SU-DHL-6 (cell line): Measurements from ENCODE around the gene ZCCHC7.
A peak's percentile ranks its signal among the peaks of the same experiment; 100 is the strongest.

Experiments used
- H2AFZ ChIP-seq: fragments of 200-600 bp; sonication (generic); 2 replicates; pipeline ENCODE4 v1.6.1; 2014; ENCODE audit warnings: low read depth, mild to moderate bottlenecking, moderate library complexity, mixed read lengths, antibody characterized with exemption, low read length; ENCODE audit not compliant: severe bottlenecking
- H3F3A ChIP-seq: fragments of 200-600 bp; shearing (Covaris generic); 2 replicates; pipeline ENCODE4 v1.6.0; 2016; ENCODE audit warnings: antibody characterized with exemption, mild to moderate bottlenecking; ENCODE audit not compliant: insufficient read depth
- H3K27ac ChIP-seq: fragments of 200-600 bp; sonication (generic); 2 replicates; pipeline ENCODE4 v1.5.1; 2016; ENCODE audit warnings: low read depth, mild to moderate bottlenecking, low read length, moderate library complexity, mixed read lengths
- H3K27me3 ChIP-seq: fragments of 200-600 bp; sonication (generic), shearing (Covaris generic); 2 replicates; pipeline ENCODE4 v1.6.0; 2014; ENCODE audit warnings: mild to moderate bottlenecking, low read length
- H3K36me3 ChIP-seq: fragments of 200-600 bp; sonication (generic); 2 replicates; pipeline ENCODE4 v1.6.1; 2014; ENCODE audit warnings: mild to moderate bottlenecking, low read length, mixed read lengths
- H3K4me2 ChIP-seq: fragments of 300-600, 200-600 bp; shearing (Covaris generic), sonication (generic); 2 replicates; pipeline ENCODE4 v1.6.0; 2014; ENCODE audit warnings: low read length, low read depth, mild to moderate bottlenecking; ENCODE audit not compliant: poor library complexity, severe bottlenecking
- H3K4me3 ChIP-seq: fragments of 200-600 bp; sonication (generic); 2 replicates; pipeline ENCODE4 v1.5.1; 2014; ENCODE audit warnings: antibody characterized with exemption, low read length, mild to moderate bottlenecking, mixed read lengths; ENCODE audit not compliant: insufficient read depth, poor library complexity, severe bottlenecking
- H3K79me2 ChIP-seq: fragments of 200-600 bp; sonication (generic); 2 replicates; pipeline ENCODE4 v1.6.1; 2014; ENCODE audit warnings: mild to moderate bottlenecking, low read length, moderate library complexity; ENCODE audit not compliant: insufficient read depth
- H3K9ac ChIP-seq: fragments of 200-600 bp; sonication (generic); 2 replicates; pipeline ENCODE4 v1.7.0; 2014; ENCODE audit warnings: mild to moderate bottlenecking, low read length
- H3K9me2 ChIP-seq: fragments of 200-600 bp; sonication (generic); replicated peaks from 2 replicates; pipeline ENCODE4 v1.6.1; 2014; ENCODE audit warnings: low read length; ENCODE audit not compliant: insufficient read depth
- H3K9me3 ChIP-seq: fragments of 200-600 bp; sonication (generic); 2 replicates; pipeline ENCODE4 v1.6.1; 2014; ENCODE audit warnings: low read length, mixed read lengths; ENCODE audit not compliant: insufficient read depth
- H4K20me1 ChIP-seq: fragments of 200-600 bp; sonication (generic); 2 replicates; pipeline ENCODE4 v1.6.1; 2014; ENCODE audit warnings: low read depth, mild to moderate bottlenecking, antibody characterized with exemption, low read length, moderate library complexity, mixed read lengths
- EZH2phosphoT487 ChIP-seq: fragments of 200-600 bp; sonication (generic), shearing (Covaris generic); conservative IDR thresholded peaks from 2 replicates; pipeline ENCODE4 v1.6.1; 2018; ENCODE audit warnings: mild to moderate bottlenecking, antibody characterized with exemption, low read length, moderate library complexity, mixed read lengths
- TF ChIP-seq, protein P1 (sequence below): fragments of 200-600 bp; sonication (generic); IDR thresholded peaks from one replicate; pipeline ENCODE4 v1.5.1; 2017; ENCODE audit warnings: antibody characterized with exemption, mild to moderate bottlenecking, low read length, moderate library complexity; ENCODE audit not compliant: insufficient read depth, poor library complexity, severe bottlenecking

Gene ZCCHC7

DNA sequence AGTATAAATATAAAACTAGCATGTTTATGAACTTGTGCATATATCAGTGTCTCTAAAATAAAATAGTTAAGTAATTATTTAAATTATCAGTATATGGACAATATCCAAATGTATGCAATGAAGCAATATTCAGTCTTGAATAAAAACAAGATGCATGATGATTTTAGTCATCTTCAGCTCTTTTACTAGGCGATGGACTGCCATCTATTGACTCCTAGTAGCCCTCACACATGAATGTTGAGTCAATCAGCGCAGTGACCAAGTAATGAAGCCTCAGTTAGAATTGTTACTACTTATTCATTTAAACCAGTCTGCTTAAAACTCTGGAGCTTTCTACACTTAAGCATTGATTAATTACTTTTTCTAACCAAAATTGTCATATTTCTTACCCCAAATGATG lies 209.2 kb downstream of the ZCCHC7 start:
- Histone ChIP-seq H3K9me2 (no peaks in the 10 kb centered on the region), H3K4me2 (peak overlapping the region; percentile 65), H3K27ac (peak overlapping the region; percentile 93), H2AFZ (no peak overlapping the region), H4K20me1 (no peaks in the 10 kb centered on the region), H3F3A (peaks cover 98% of the 10 kb centered on the region), H3K9ac (peak overlapping the region; percentile 34), H3K36me3 (peaks cover 28% of the 10 kb centered on the region), H3K4me3 (peak overlapping the region; percentile 0), H3K27me3 (no peaks in the 10 kb centered on the region), H3K9me3 (no peaks in the 10 kb centered on the region), H3K79me2 (peaks cover 91% of the 10 kb centered on the region)
- TF ChIP-seq, protein P1, sequence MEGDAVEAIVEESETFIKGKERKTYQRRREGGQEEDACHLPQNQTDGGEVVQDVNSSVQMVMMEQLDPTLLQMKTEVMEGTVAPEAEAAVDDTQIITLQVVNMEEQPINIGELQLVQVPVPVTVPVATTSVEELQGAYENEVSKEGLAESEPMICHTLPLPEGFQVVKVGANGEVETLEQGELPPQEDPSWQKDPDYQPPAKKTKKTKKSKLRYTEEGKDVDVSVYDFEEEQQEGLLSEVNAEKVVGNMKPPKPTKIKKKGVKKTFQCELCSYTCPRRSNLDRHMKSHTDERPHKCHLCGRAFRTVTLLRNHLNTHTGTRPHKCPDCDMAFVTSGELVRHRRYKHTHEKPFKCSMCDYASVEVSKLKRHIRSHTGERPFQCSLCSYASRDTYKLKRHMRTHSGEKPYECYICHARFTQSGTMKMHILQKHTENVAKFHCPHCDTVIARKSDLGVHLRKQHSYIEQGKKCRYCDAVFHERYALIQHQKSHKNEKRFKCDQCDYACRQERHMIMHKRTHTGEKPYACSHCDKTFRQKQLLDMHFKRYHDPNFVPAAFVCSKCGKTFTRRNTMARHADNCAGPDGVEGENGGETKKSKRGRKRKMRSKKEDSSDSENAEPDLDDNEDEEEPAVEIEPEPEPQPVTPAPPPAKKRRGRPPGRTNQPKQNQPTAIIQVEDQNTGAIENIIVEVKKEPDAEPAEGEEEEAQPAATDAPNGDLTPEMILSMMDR: peak; percentile 65
- no peak for TF ChIP-seq EZH2phosphoT487

DNA sequence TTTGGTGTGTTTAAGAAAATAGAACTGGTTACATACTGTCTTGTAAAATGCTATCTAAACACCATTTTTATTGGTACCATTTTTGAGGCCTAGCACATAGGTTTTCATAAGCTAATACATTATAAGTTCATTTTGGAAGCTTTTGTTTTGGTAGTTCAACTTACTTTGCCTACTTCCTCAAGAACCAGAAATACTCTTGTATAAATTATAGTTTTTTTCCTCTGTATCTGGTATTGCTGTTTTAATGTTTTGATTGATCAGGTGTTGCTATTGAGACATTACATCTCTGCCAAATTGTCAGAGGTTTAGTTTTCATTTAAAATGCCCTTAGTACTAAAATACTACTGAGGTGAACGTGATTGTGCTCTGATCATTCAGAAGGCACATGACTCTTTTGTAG lies 211.5 kb downstream of the ZCCHC7 start:
- no peak overlapping the region for H2AFZ ChIP-seq
- H4K20me1 ChIP-seq: no peaks in the 10 kb centered on the region
- TF ChIP-seq, protein P1: no peak
- no peak for TF ChIP-seq EZH2phosphoT487

DNA sequence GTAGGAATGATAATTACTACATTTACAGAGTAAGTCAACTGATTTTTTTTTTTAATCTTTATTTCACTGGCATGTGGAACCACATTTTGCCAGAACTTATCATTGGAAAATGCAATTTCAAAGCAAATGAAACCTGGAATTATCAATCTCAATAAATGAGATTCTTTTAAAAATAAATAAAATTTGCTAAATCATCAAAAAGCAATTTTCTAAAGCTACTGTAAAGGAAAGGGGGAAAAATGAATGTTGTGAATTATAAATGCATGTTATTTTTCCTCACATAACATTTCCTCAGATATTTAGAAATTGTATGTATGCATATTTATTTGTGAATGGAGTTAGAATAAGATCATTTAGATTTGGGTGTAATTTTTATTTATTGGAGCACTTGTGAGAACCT lies 212.2 kb downstream of the ZCCHC7 start:
- Histone ChIP-seq H3K9me3 (no peaks in the 10 kb centered on the region), H3K36me3 (peaks cover 19% of the 10 kb centered on the region), H3K9me2 (no peaks in the 10 kb centered on the region), H3K9ac (peak overlapping the region; percentile 33), H3K27me3 (no peaks in the 10 kb centered on the region), H2AFZ (no peak overlapping the region), H3F3A (peaks cover 95% of the 10 kb centered on the region), H3K4me3 (no peak overlapping the region), H3K4me2 (peak overlapping the region; percentile 65), H4K20me1 (no peaks in the 10 kb centered on the region), H3K27ac (peak overlapping the region; percentile 93), H3K79me2 (peaks cover 90% of the 10 kb centered on the region)
- TF ChIP-seq EZH2phosphoT487: no peak
- TF ChIP-seq, protein P1: no peak

More for the DNA sequence above, 211.5 kb downstream of the ZCCHC7 start:
- Histone ChIP-seq H3K4me3 (no peak overlapping the region), H3F3A (peaks cover 98% of the 10 kb centered on the region), H3K27me3 (no peaks in the 10 kb centered on the region), H3K9me3 (no peaks in the 10 kb centered on the region), H3K27ac (peak overlapping the region; percentile 93), H3K9ac (peak overlapping the region; percentile 33), H3K79me2 (peaks cover 93% of the 10 kb centered on the region), H3K9me2 (no peaks in the 10 kb centered on the region), H3K4me2 (peak overlapping the region; percentile 65), H3K36me3 (peaks cover 20% of the 10 kb centered on the region)

DNA sequence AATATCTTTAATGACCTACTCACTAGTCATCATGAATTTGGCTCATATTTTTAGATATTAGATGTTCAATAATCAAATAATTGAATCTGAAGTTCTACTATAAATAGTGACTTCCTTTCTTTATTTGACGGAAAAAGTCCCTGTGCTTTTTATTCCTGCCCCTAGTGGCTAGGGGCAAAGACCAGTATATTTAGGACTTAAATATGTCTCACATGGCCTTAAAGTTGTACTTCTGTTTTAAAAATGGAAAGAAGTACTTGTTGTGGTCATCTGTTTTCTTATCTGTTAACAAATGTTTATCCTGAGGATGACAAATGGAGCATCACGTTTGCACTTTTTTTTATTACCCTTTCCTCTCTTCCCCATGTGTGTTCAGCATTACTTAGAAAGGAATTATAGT lies 212.9 kb downstream of the ZCCHC7 start:
- Histone ChIP-seq H2AFZ (no peak overlapping the region), H3K27ac (peak overlapping the region; percentile 93), H3K4me3 (no peak overlapping the region), H3K4me2 (peak overlapping the region; percentile 65), H3K27me3 (no peaks in the 10 kb centered on the region), H3K36me3 (peaks cover 19% of the 10 kb centered on the region), H3K9me3 (no peaks in the 10 kb centered on the region), H3F3A (peaks cover 95% of the 10 kb centered on the region), H3K79me2 (peaks cover 91% of the 10 kb centered on the region), H3K9me2 (no peaks in the 10 kb centered on the region), H4K20me1 (no peaks in the 10 kb centered on the region), H3K9ac (peak overlapping the region; percentile 33)
- TF ChIP-seq EZH2phosphoT487: no peak
- TF ChIP-seq, protein P1: peak; percentile 47
